22Rv1 (cell line): ENCODE measurements around the gene PCTP.

Experiments
- H3K27ac ChIP-seq: fragments of 450-650 bp; 2 replicates; pipeline ENCODE4 v1.5.1; 2017
- CTCF ChIP-seq: fragments of 450-650 bp; IDR thresholded peaks from 2 replicates; pipeline ENCODE4 v1.5.1; 2017; ENCODE audit warnings: mild to moderate bottlenecking
- ZFX ChIP-seq: fragments of 450-650 bp; IDR thresholded peaks from 2 replicates; pipeline ENCODE4 v1.6.1; 2017; ENCODE audit warnings: antibody characterized with exemption, borderline replicate concordance

PCTP gene

GRCh38 chr17:55794725-55795482, 44.1 kb downstream of the PCTP start:
- no peak for TF ChIP-seq CTCF
- TF ChIP-seq ZFX: no peak
- H3K27ac ChIP-seq: no peak overlapping the region

GRCh38 chr17:55806745-55807495, 56.1 kb downstream of the PCTP start:
- no peak overlapping the region for H3K27ac ChIP-seq
- TF ChIP-seq CTCF (no peak), ZFX (no peak)

GRCh38 chr17:55811536-55811935, 60.7 kb downstream of the PCTP start:
- no peak overlapping the region for H3K27ac ChIP-seq

GRCh38 chr17:55812323-55812722, 61.5 kb downstream of the PCTP start:
- H3K27ac ChIP-seq: no peak overlapping the region
- TF ChIP-seq ZFX: no peak
- TF ChIP-seq CTCF: no peak

More at GRCh38 chr17:55811536-55811935, 60.7 kb downstream of the PCTP start:
- TF ChIP-seq ZFX (no peak), CTCF (no peak)

- H3K27ac ChIP-seq: no peak overlapping the region
- TF ChIP-seq CTCF: no peak
- TF ChIP-seq ZFX: no peak
Measured at GRCh38 chr17:55813944-55814343, 63.1 kb downstream of the PCTP start.

- no peak overlapping the region for H3K27ac ChIP-seq
- no peak for TF ChIP-seq ZFX
- no peak for TF ChIP-seq CTCF
Measured at GRCh38 chr17:55814377-55814776, 63.5 kb downstream of the PCTP start.
